HEK293 (cell line): ENCODE results near the gene BLVRA.

Experiments used
- CTCF ChIA-PET: fragments of 350-600 bp; formaldehyde crosslinking; extraction: SDS; loops from one replicate; lab custom pipeline; 2021; ENCODE audit warnings: antibody characterized with exemption; lab: Yijun Ruan, JAX
- POLR2A ChIA-PET: fragments of 300-600 bp; formaldehyde crosslinking; extraction: SDS; loops from one replicate; lab custom pipeline; 2020; ENCODE audit warnings: antibody characterized with exemption, inconsistent platforms; lab: Yijun Ruan, JAX
- H3K27ac ChIP-seq: fragments of 200-500 bp; sonication (Bioruptor generic); 2 replicates; pipeline ENCODE4 v1.5.1; 2014; ENCODE audit warnings: low read depth, low read length, control low read depth, inconsistent platforms; ENCODE audit errors: extremely low read depth
- H3K36me3 ChIP-seq, 2 experiments: fragments of 200-500 bp in 1 of 2; sonication (Bioruptor generic) in 1 of 2; 1 replicate in 1 of 2; 2 replicates in 1 of 2; pipeline ENCODE4 v1.5.1; 2014 to 2017; ENCODE audit warnings: inconsistent platforms in 2 of 2, low read length in 2 of 2; ENCODE audit not compliant: control insufficient read depth in 2 of 2, insufficient read depth in 1 of 2
- H3K4me1 ChIP-seq: fragments of 200-500 bp; sonication (Bioruptor generic); 2 replicates; pipeline ENCODE4 v1.5.1; 2014; ENCODE audit warnings: mild to moderate bottlenecking, low read length, inconsistent platforms; ENCODE audit not compliant: control insufficient read depth, insufficient read depth
- H3K4me3 ChIP-seq: 2 replicates; pipeline ENCODE4 v1.5.1; 2011; ENCODE audit warnings: low read depth, mild to moderate bottlenecking, control low read depth, low read length, moderate library complexity
- H3K9me3 ChIP-seq: fragments of 200-500 bp; sonication (Bioruptor generic); 2 replicates; pipeline ENCODE4 v1.5.1; 2014; ENCODE audit warnings: low read depth, low read length, inconsistent platforms; ENCODE audit not compliant: control insufficient read depth, insufficient read depth
- EGR2 ChIP-seq: fragments of 450-650 bp; formaldehyde crosslinking; IDR thresholded peaks from 2 replicates; pipeline ENCODE4 v1.5.1; 2016; ENCODE audit warnings: low read depth, missing biosample characterization, missing genetic modification characterization
- HOXA7 ChIP-seq: sonication (generic); formaldehyde crosslinking; IDR thresholded peaks from 2 replicates; pipeline ENCODE4 v1.8.1; 2022; ENCODE audit warnings: missing genetic modification reagents, borderline replicate concordance
- HOXD13 ChIP-seq: sonication (generic); formaldehyde crosslinking; IDR thresholded peaks from 2 replicates; pipeline ENCODE4 v1.8.0; 2022; ENCODE audit warnings: missing genetic modification reagents, borderline replicate concordance
- YY1 ChIP-seq: fragments of 450-650 bp; formaldehyde crosslinking; IDR thresholded peaks from 2 replicates; pipeline ENCODE4 v1.5.1; 2018; ENCODE audit warnings: missing biosample characterization, missing genetic modification characterization
- YY2 ChIP-seq: fragments of 450-650 bp; formaldehyde crosslinking; IDR thresholded peaks from 2 replicates; pipeline ENCODE4 v1.5.1; 2016; ENCODE audit warnings: missing biosample characterization, missing genetic modification characterization
- ZNF174 ChIP-seq: fragments of 450-650 bp; formaldehyde crosslinking; IDR thresholded peaks from 2 replicates; pipeline ENCODE4 v1.5.0; 2017; ENCODE audit warnings: missing biosample characterization, mild to moderate bottlenecking, missing genetic modification characterization
- ZNF223 ChIP-seq: fragments of 450-650 bp; formaldehyde crosslinking; IDR thresholded peaks from 2 replicates; pipeline ENCODE4 v1.5.1; 2016; ENCODE audit warnings: missing biosample characterization, missing genetic modification characterization
- ZNF302 ChIP-seq: fragments of 450-650 bp; formaldehyde crosslinking; IDR thresholded peaks from 2 replicates; pipeline ENCODE4 v1.5.1; 2016; ENCODE audit warnings: missing biosample characterization, missing genetic modification characterization, low read depth
- ZNF350 ChIP-seq: fragments of 450-650 bp; formaldehyde crosslinking; IDR thresholded peaks from 2 replicates; pipeline ENCODE4 v1.5.0; 2017; ENCODE audit warnings: missing biosample characterization, mild to moderate bottlenecking, missing genetic modification characterization
- ZNF416 ChIP-seq: fragments of 450-650 bp; formaldehyde crosslinking; IDR thresholded peaks from 2 replicates; pipeline ENCODE4 v1.5.1; 2016; ENCODE audit warnings: missing biosample characterization, missing genetic modification characterization
- ZNF530 ChIP-seq: fragments of 450-650 bp; formaldehyde crosslinking; IDR thresholded peaks from 2 replicates; pipeline ENCODE4 v1.5.1; 2016; ENCODE audit warnings: low read depth, missing biosample characterization, missing genetic modification characterization
- ZNF544 ChIP-seq: fragments of 450-650 bp; formaldehyde crosslinking; IDR thresholded peaks from 2 replicates; pipeline ENCODE4 v1.5.0; 2017; ENCODE audit warnings: missing biosample characterization, missing genetic modification characterization
- ZNF785 ChIP-seq: fragments of 450-650 bp; formaldehyde crosslinking; IDR thresholded peaks from 2 replicates; pipeline ENCODE4 v1.5.1; 2016; ENCODE audit warnings: missing biosample characterization, missing genetic modification characterization
- TF ChIP-seq, protein P1 (sequence below): fragments of 450-650 bp; formaldehyde crosslinking; IDR thresholded peaks from 2 replicates; pipeline ENCODE4 v1.5.1; 2016; ENCODE audit warnings: missing biosample characterization, missing genetic modification characterization, borderline replicate concordance
- TF ChIP-seq, protein P2 (sequence below): fragments of 450-650 bp; IDR thresholded peaks from 2 replicates; pipeline ENCODE4 v1.5.1; 2018; ENCODE audit warnings: missing biosample characterization, mild to moderate bottlenecking, missing genetic modification characterization
- TF ChIP-seq, protein P3 (sequence below): fragments of 450-650 bp; formaldehyde crosslinking; IDR thresholded peaks from 2 replicates; pipeline ENCODE4 v1.5.1; 2016; ENCODE audit warnings: missing biosample characterization, missing genetic modification characterization
- TF ChIP-seq, protein P4 (sequence below): fragments of 450-650 bp; formaldehyde crosslinking; IDR thresholded peaks from 2 replicates; pipeline ENCODE4 v1.5.1; 2016; ENCODE audit warnings: missing biosample characterization, missing genetic modification characterization
- TF ChIP-seq, protein P5 (sequence below): fragments of 450-650 bp; formaldehyde crosslinking; IDR thresholded peaks from 2 replicates; pipeline ENCODE4 v1.5.1; 2016; ENCODE audit warnings: missing biosample characterization, missing genetic modification characterization
- TF ChIP-seq, protein P6 (sequence below): fragments of 450-650 bp; formaldehyde crosslinking; IDR thresholded peaks from 2 replicates; pipeline ENCODE4 v1.5.1; 2016; ENCODE audit warnings: missing biosample characterization, missing genetic modification characterization
- TF ChIP-seq, protein P7 (sequence below): fragments of 450-650 bp; formaldehyde crosslinking; IDR thresholded peaks from 2 replicates; pipeline ENCODE4 v1.5.0; 2017; ENCODE audit warnings: missing biosample characterization, missing genetic modification characterization, borderline replicate concordance

The BLVRA gene

DNA sequence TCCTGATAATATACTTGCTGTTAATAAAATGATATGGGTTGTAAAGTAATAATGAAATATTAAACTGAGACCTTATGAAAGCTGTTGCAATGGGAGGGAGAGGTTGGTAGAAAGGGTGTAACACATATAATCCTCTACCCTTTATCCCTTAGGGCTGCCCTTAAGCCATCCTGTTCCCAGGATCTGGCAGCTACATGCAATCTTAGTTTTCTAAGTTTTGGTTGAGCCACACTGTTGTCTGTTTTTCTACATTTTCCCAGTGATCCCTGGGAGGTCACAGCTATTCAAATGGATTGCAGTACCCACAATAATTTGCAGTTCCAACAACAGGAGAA is 35.5 kb upstream of the BLVRA start (continued):
- TF ChIP-seq, protein P1, sequence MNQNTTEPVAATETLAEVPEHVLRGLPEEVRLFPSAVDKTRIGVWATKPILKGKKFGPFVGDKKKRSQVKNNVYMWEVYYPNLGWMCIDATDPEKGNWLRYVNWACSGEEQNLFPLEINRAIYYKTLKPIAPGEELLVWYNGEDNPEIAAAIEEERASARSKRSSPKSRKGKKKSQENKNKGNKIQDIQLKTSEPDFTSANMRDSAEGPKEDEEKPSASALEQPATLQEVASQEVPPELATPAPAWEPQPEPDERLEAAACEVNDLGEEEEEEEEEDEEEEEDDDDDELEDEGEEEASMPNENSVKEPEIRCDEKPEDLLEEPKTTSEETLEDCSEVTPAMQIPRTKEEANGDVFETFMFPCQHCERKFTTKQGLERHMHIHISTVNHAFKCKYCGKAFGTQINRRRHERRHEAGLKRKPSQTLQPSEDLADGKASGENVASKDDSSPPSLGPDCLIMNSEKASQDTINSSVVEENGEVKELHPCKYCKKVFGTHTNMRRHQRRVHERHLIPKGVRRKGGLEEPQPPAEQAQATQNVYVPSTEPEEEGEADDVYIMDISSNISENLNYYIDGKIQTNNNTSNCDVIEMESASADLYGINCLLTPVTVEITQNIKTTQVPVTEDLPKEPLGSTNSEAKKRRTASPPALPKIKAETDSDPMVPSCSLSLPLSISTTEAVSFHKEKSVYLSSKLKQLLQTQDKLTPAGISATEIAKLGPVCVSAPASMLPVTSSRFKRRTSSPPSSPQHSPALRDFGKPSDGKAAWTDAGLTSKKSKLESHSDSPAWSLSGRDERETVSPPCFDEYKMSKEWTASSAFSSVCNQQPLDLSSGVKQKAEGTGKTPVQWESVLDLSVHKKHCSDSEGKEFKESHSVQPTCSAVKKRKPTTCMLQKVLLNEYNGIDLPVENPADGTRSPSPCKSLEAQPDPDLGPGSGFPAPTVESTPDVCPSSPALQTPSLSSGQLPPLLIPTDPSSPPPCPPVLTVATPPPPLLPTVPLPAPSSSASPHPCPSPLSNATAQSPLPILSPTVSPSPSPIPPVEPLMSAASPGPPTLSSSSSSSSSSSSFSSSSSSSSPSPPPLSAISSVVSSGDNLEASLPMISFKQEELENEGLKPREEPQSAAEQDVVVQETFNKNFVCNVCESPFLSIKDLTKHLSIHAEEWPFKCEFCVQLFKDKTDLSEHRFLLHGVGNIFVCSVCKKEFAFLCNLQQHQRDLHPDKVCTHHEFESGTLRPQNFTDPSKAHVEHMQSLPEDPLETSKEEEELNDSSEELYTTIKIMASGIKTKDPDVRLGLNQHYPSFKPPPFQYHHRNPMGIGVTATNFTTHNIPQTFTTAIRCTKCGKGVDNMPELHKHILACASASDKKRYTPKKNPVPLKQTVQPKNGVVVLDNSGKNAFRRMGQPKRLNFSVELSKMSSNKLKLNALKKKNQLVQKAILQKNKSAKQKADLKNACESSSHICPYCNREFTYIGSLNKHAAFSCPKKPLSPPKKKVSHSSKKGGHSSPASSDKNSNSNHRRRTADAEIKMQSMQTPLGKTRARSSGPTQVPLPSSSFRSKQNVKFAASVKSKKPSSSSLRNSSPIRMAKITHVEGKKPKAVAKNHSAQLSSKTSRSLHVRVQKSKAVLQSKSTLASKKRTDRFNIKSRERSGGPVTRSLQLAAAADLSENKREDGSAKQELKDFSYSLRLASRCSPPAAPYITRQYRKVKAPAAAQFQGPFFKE (tag by site-specific recombination) = no peak
- TF ChIP-seq, protein P2, sequence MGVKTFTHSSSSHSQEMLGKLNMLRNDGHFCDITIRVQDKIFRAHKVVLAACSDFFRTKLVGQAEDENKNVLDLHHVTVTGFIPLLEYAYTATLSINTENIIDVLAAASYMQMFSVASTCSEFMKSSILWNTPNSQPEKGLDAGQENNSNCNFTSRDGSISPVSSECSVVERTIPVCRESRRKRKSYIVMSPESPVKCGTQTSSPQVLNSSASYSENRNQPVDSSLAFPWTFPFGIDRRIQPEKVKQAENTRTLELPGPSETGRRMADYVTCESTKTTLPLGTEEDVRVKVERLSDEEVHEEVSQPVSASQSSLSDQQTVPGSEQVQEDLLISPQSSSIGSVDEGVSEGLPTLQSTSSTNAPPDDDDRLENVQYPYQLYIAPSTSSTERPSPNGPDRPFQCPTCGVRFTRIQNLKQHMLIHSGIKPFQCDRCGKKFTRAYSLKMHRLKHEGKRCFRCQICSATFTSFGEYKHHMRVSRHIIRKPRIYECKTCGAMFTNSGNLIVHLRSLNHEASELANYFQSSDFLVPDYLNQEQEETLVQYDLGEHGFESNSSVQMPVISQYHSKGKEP (tag by site-specific recombination) = no peak
- TF ChIP-seq ZNF223 (tag by site-specific recombination) = no peak
- TF ChIP-seq, protein P3, sequence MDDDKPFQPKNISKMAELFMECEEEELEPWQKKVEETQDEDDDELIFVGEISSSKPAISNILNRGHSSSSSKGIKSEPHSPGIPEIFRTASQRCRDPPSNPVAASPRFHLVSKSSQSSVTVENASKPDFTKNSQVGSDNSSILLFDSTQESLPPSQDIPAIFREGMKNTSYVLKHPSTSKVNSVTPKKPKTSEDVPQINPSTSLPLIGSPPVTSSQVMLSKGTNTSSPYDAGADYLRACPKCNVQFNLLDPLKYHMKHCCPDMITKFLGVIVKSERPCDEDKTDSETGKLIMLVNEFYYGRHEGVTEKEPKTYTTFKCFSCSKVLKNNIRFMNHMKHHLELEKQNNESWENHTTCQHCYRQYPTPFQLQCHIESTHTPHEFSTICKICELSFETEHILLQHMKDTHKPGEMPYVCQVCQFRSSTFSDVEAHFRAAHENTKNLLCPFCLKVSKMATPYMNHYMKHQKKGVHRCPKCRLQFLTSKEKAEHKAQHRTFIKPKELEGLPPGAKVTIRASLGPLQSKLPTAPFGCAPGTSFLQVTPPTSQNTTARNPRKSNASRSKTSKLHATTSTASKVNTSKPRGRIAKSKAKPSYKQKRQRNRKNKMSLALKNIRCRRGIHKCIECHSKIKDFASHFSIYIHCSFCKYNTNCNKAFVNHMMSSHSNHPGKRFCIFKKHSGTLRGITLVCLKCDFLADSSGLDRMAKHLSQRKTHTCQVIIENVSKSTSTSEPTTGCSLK (tag by site-specific recombination) = no peak
- TF ChIP-seq HOXA7 (CRISPR knock-in tag) = no peak

DNA sequence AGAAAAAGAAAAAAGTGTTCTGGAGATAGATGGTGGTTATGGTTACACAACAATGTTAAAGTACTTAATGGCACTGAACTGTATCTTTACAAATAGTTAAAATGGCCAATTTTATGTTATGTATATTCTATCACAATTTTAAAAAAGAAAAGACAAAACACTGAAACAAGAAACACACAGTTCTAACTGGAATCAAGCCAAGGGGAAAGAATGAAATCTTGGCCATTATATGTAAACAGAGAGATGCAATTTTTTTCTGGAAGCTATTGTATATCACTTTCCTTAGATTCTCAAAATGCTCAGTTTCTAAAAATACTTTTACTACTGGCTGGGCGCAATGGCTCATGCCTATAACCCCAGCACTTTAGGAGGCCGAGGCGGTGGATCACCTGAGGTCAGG is 33.2 kb upstream of the BLVRA start:
- no peaks in the 10 kb centered on the region; the same call in 1 of the 2 replicates for H3K4me1 ChIP-seq
- no peaks in the 10 kb centered on the region for H3K36me3 ChIP-seq
- no peaks in the 10 kb centered on the region for H3K9me3 ChIP-seq
- POLR2A ChIA-PET = no interaction called here
- no peak overlapping the region for H3K4me3 ChIP-seq
- CTCF ChIA-PET = no interaction called here
- no peak overlapping the region for H3K27ac ChIP-seq
- TF ChIP-seq ZNF302 (tag by site-specific recombination) (no peak), YY1 (tag by site-specific recombination) (no peak), EGR2 (tag by site-specific recombination) (no peak), ZNF174 (tag by site-specific recombination) (no peak), ZNF416 (tag by site-specific recombination) (no peak), ZNF530 (tag by site-specific recombination) (no peak), ZNF350 (tag by site-specific recombination) (no peak), HOXD13 (no peak), ZNF544 (tag by site-specific recombination) (no peak), ZNF785 (no peak), YY2 (tag by site-specific recombination) (no peak)
- TF ChIP-seq, protein P4, sequence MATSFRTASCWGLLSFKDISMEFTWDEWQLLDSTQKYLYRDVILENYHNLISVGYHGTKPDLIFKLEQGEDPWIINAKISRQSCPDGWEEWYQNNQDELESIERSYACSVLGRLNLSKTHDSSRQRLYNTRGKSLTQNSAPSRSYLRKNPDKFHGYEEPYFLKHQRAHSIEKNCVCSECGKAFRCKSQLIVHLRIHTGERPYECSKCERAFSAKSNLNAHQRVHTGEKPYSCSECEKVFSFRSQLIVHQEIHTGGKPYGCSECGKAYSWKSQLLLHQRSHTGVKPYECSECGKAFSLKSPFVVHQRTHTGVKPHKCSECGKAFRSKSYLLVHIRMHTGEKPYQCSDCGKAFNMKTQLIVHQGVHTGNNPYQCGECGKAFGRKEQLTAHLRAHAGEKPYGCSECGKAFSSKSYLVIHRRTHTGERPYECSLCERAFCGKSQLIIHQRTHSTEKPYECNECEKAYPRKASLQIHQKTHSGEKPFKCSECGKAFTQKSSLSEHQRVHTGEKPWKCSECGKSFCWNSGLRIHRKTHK = no peak
- TF ChIP-seq, protein P5, sequence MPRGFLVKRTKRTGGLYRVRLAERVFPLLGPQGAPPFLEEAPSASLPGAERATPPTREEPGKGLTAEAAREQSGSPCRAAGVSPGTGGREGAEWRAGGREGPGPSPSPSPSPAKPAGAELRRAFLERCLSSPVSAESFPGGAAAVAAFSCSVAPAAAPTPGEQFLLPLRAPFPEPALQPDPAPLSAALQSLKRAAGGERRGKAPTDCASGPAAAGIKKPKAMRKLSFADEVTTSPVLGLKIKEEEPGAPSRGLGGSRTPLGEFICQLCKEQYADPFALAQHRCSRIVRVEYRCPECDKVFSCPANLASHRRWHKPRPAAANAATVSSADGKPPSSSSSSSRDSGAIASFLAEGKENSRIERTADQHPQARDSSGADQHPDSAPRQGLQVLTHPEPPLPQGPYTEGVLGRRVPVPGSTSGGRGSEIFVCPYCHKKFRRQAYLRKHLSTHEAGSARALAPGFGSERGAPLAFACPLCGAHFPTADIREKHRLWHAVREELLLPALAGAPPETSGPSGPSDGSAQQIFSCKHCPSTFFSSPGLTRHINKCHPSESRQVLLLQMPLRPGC (tag by site-specific recombination) = no peak
- TF ChIP-seq, protein P6, sequence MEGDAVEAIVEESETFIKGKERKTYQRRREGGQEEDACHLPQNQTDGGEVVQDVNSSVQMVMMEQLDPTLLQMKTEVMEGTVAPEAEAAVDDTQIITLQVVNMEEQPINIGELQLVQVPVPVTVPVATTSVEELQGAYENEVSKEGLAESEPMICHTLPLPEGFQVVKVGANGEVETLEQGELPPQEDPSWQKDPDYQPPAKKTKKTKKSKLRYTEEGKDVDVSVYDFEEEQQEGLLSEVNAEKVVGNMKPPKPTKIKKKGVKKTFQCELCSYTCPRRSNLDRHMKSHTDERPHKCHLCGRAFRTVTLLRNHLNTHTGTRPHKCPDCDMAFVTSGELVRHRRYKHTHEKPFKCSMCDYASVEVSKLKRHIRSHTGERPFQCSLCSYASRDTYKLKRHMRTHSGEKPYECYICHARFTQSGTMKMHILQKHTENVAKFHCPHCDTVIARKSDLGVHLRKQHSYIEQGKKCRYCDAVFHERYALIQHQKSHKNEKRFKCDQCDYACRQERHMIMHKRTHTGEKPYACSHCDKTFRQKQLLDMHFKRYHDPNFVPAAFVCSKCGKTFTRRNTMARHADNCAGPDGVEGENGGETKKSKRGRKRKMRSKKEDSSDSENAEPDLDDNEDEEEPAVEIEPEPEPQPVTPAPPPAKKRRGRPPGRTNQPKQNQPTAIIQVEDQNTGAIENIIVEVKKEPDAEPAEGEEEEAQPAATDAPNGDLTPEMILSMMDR (tag by site-specific recombination) = no peak
- TF ChIP-seq, protein P7, sequence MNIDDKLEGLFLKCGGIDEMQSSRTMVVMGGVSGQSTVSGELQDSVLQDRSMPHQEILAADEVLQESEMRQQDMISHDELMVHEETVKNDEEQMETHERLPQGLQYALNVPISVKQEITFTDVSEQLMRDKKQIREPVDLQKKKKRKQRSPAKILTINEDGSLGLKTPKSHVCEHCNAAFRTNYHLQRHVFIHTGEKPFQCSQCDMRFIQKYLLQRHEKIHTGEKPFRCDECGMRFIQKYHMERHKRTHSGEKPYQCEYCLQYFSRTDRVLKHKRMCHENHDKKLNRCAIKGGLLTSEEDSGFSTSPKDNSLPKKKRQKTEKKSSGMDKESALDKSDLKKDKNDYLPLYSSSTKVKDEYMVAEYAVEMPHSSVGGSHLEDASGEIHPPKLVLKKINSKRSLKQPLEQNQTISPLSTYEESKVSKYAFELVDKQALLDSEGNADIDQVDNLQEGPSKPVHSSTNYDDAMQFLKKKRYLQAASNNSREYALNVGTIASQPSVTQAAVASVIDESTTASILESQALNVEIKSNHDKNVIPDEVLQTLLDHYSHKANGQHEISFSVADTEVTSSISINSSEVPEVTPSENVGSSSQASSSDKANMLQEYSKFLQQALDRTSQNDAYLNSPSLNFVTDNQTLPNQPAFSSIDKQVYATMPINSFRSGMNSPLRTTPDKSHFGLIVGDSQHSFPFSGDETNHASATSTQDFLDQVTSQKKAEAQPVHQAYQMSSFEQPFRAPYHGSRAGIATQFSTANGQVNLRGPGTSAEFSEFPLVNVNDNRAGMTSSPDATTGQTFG = no peak
